RPMI7951 (cell line): ENCODE measurements around the gene SLC4A8. TPM values are rescaled to one million over a fixed set of nuclear protein-coding genes. Genes with fewer than 3 reads are reported as not detected.
A peak's percentile ranks its signal among the peaks of the same experiment; 100 is the strongest.

Experiments used
- DNase-seq: peaks from one replicate; pipeline ENCODE4 v3.0.0-alpha.2; 2012; ENCODE audit warnings: low read depth
- total RNA-seq: library from RNA; depleted of rRNA; stranded (reverse); fragments of >200 nt; shearing (Covaris generic); gene quantifications from 2 replicates; pipeline ENCODE4 v1.2.3, GENCODE V29; 2014; rRNA removed

Gene SLC4A8
- total RNA-seq = 0.78 and 0.96 TPM in 2 replicates

DNA sequence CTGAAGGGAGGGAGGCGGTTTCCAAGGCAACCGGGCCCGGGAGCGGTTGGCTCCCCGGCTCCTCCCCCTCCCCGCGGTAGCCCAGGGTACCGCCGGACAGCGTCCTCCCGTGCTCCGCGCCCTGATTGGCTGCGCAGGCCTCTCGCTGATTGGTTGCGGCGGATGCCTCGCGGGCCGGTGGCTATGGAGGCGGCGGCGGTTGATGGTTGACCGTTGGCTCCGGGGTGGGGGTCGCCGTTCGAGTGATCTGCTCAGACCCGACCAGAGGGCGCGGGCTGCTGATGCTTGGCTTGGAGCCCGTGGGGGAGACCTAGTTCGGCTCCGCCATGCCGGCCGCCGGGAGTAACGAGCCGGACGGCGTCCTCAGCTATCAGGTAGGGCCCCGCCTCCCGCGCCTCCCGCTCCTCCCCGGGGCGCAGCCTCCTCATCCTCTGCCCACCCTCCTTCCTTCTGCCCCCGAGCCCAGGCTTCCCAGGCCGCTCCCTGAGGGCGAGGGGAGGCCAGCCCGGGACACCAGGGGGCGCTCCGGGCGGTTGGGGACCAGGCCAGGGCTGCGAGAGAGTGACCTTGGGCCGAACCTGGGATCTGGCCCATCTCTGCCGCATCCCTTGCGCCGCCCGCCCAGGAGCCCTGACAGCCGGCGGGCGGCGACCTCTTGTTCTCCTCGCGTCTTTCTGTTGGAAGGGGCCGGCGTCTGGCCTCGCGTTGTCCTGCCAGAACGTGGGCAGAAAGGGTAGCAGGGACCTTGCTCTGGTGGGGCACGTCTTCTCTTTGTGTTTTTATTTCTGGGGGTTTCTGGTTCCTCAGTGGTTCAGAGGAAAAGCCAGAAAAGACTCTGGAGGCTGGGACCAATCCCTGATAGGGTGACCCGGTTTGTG, at the start of gene SLC4A8:
TSS of gene SLC4A8 (plus strand) at position 170 of the 878 bp plus-strand sequence. CDS start at position 327, 157 bp downstream.
- DNase-seq = peak; percentile 81

DNA sequence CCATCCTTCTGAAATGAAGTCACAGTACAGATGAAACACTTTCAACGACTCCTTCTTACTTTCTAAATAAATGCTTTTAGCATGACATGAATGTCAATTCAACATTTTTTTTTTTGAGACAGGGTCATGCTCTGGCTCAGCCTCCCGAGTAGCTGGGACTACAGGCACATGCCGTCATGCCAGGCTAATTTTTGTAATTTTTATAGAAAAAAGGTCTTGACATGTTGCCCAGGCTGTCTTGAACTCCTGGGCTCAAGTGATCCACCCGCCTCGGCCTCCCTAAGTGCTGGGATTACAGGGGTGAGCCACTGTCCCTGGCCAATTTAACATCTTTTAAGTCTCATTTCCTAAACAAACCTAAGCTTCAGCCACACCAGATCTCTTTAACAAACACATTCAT, 49.8 kb upstream of the SLC4A8 start:
- DNase-seq = no peak

DNA sequence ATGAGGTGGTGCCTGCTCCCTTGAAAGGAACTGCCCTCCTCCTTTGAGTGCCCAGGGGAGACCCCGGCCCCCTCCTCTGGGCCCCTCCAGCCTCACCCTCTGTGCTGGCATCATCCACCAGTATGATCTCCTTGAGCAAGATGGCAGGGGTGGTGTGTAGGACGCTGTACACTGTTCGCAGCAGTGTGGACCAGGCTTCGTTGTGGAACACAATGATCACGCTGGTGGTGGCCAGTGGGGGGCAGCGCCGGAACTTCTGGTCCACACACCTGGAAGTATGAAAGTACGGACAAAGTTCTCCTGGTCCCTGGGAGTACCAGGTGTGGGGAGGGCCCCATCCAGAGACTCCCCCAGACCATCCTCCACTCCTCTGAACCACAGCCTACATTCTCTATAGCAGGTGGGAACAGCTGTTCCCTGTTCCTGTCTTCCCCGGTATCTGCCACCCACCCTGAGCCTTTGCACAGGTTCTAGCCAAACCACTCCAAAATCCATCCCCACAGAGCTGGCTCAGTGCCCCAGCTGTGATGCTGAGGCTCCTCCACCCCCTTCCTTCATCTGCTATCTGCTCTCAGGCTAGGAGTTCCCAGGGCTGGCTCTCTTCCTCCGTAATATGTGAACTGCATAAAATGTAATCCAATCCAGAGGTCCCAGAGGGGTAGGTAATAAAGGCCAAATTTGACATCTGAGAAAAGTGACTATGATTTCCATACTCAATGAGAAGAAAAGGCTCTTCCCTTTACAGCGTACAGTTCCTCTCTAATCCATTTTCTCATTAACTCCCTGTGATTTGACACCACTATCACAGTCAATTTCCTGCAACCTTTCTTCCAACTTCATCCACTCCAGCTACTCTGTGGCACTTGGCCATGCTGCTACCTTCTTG, 47.3 kb upstream of the SLC4A8 start:
- DNase-seq = no peak

DNA sequence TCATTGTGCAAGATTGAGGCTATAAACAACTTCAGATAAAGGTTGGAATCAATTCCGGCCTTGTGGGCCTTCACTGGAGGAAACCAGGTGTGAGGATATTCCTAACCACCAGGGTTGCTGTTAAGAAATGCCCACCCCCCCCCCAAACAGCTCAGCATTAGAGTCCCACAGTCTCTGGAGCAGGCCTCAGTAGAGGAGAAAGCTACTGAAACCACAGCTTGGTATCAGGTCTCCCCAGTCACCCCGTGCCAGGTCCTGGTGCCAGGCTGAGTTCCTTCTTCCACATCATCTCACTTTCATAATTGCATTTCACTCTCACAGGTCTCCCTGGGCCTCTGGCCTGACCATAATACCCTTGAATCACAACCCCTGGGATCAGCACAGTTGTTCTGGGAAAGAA, 45.9 kb upstream of the SLC4A8 start:
- DNase-seq = no peak

DNA sequence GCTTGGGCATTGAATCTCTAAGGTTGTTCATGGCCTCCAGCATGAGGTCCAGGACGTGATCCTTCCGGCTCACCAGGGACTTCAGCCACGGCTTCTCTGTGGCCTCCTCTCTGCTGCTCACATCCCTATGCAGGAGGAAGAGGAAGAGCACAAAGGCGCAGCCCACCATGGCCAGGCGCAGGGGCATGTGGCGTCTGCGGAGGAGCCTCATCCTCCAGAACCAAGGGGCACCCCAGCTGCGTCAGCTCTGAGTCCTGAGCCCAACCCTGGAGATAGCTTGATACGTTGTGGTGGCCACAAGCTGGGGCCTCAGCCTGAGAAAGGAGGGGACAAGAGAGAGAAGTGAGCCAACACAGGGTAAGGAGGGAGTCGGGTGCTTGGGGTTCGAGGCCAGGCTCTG, 45.1 kb upstream of the SLC4A8 start:
- DNase-seq = no peak

DNA sequence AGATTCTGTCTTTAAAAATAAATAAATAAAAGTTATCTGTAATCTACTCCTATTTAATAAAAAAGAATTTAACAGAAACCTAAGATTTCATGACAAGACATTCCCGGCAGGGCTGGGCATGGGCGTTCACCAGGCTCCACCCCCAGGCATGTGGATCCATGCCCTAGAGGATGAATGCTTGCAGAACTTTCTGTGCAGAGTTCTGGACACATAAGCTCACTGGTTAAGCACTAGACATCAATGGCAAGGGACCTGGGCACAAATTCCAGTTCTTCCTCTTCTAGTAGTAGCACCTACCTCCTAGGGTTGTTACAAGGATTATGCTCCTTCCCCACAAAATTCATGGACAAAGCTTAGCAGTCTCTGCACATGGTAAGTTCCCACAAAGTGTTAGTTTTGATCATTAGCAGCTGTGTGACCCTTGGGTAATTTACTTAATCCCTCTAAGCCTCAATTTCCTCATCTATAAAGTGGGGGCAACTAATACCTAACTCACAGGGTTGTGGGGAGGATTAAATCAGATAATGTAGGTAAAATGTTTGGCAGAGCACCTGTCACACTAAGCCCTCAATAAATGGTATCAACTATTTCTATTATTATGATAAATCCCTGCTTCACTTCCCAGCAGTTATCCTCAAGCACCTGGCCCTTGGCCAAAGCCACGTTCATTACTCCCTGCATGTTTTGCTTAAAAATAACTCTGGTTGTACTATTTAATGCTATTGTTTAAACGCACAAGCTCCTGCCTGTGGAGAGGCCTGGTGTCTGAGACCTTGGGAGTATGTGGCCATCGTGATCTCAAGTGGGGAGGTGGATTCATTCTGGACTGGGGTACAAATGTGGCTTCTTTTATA, 43.2 kb upstream of the SLC4A8 start:
- DNase-seq = peak; percentile 8

DNA sequence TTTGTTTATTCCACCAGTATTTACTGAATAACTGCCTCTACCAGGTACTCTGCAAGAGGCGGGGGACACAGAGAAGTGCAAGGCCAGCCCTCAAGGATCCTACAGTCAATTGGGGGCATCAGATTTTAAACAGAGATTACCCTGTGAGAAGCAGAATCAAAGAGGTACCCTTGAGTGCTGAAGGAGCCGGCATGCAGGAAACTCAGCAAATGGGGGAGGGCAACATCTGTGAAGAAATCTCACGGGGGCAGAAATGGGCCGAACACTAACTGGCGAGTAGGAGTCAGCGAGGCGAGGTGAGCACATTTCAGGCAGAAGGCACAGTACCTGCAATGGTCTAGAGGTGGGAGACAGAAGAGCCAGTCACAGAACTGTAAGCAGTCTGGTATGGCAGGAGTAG, 42.5 kb upstream of the SLC4A8 start:
- DNase-seq = no peak

DNA sequence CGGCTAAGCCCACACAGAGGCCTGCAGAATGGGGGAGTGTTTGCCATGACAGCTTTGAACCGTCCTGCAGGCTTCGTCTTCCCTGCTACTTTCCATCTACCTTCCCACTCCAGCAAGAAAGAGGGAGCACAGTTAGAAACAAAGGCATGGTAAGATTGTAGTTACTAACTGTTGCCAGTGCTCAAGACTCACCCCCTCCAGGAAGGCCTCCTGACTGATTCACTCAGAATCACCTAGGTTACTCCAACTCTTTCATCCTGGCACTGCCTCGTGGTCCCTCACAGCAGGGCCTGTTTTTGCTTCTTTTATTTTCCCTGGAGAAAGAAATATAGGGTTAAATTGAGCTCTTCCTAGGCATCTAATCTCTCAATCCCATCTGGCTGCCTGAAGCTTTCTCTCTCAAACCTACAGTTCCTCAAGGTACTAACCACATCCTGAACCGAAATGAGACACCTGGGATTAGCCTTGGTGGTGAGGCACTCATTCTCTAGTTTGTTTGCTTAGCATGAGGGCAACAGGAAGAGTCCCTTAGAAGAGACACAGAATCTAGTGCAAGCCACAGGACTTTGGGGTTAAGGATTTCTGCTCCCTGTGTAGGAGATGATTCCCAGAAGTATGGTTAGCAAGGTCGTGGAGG, 41.2 kb upstream of the SLC4A8 start:
- DNase-seq = peak; percentile 6

DNA sequence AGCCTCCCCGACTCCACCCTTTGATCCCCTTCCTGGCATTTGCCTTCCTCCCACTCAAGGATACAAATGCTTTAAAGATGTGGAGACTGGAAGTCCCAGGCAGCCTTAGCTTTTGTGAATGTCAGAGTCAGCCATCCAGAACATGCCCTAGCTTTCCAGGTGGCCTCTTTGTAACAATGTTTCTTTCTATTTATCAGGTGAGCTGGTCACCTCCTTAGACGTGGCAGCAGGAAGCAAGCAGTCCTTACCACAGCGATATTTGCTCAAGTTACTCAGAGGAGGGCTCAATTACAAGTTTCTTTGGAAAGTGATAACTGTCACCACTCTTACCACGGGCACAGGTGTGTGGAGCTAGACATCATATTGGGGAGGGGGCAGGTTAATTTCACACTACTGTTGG, 38.3 kb upstream of the SLC4A8 start:
- DNase-seq = no peak

DNA sequence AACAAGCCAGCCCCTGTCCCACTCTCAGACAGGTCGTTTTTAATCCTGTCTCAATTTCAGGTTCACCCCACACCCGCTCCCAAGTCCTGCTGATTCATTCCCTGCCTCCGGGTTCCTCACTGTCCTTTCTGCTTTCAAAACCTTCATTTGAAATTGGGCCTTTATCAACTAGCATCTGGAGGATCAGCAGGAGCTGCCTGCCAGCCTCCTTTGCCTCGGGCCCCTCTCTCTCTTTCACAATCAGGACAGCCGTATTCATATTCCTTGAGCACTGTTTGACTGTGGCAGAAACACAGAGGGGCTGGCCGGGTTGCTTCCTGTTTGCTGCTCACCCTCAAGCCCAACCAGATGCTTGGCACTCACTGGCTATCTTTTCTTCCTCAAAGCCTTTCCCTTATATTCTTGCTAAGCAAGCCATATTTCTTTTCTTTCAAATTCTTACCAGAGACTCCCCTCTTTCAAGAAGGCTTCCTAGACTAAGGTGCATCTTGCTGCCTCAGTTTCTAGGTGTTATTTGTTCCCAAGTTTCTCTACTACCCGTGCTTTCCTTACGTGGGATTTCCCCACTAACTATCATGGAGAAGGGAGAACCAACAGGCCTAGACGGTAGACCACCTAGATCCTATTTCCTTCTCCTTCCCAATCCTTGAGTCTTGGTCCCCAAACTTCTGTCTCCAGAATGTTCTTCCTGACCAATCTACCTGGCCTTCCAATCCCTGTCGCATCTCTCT, 36.4 kb upstream of the SLC4A8 start:
- peak; percentile 93 for DNase-seq

DNA sequence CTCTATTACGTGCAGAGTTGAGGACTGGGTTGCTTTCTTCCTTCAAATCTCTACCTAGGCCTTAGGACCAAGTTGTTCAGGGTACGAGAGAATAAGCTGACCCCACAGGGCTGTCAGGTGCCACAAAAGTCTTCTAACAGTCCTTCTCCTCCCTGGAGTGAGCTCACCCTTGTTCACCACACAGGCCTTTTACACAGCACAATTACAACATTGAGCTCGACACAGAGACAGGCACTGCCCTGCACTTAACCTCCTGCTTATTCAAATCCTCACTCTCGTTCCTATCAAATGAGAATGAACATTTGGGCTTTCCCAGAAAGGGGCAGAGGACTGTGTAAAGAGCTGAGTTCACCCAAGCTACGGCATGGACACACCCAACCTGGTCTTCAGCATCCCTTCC, 35.8 kb upstream of the SLC4A8 start:
- no peak for DNase-seq

DNA sequence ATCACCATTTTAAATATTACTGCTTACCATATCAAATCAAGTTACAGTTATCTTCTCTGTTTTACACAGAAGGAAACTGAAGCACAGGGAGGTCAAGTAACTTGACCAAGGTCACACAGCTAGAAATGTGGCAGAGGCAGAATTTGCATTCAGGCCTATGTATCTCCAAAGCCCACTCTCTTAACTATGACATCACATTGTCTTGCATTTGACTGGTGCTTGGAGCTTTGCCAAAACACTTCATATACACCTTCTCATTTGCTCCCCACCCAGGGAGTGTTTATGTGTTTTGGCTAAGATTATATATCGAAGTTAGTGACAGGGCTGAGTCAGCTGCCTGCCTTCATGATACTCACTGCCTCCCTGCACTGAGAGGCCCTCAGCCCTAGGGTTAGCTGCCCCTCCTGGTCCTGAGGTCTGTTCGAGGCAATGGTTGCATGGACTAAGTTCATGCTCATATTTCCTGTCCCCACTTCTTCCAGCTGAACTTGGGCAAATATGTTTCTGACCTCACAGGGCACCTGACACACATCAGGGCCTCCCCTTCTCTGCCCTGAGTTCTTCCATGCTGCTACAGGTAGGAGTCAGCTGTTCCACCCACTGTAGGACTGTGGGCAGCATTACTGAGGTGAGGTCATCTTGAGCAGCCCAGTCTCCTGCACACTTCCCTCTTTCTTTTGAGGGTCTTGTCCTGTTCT, 35.2 kb upstream of the SLC4A8 start:
- DNase-seq = peak; percentile 19

DNA sequence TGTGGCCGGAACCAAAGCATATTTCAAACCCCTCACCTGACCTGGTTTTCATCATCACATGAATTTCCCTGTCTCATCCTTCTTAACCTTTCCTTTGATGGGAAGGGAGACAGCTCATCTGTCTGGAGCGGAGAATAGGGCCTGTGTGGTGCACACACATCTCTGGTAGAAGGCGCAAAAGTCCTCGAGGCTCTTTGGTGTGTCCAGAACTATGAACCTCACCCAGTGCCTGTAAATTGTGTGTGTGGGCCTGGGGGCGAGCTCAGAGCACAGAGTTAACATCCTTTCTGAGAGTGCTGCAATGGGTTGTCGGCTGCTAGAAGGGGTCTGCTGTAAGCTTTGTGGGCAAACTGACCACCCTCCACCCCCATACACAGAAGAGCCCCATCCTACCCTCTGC, 34.2 kb upstream of the SLC4A8 start:
- no peak for DNase-seq

DNA sequence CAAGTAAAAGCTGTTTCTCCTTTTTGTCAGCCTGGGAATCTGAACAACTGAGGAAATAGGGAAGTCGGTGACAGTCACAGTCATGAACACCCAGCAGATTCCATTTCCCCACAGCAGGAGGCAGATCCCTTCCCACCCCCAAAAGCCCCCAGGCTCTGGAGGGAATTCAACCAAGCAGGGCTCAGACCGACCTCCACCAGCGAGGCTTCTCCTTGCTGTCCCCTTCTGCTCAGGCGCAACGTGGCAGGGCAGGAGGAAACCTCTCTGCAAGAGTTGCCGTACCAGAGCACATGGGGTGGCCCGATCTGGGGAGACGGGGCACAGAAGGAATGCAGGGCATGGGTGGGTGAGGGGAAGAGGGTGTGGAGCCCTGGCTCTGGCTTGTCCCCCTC, 33.7 kb upstream of the SLC4A8 start:
- DNase-seq = peak; percentile 11

DNA sequence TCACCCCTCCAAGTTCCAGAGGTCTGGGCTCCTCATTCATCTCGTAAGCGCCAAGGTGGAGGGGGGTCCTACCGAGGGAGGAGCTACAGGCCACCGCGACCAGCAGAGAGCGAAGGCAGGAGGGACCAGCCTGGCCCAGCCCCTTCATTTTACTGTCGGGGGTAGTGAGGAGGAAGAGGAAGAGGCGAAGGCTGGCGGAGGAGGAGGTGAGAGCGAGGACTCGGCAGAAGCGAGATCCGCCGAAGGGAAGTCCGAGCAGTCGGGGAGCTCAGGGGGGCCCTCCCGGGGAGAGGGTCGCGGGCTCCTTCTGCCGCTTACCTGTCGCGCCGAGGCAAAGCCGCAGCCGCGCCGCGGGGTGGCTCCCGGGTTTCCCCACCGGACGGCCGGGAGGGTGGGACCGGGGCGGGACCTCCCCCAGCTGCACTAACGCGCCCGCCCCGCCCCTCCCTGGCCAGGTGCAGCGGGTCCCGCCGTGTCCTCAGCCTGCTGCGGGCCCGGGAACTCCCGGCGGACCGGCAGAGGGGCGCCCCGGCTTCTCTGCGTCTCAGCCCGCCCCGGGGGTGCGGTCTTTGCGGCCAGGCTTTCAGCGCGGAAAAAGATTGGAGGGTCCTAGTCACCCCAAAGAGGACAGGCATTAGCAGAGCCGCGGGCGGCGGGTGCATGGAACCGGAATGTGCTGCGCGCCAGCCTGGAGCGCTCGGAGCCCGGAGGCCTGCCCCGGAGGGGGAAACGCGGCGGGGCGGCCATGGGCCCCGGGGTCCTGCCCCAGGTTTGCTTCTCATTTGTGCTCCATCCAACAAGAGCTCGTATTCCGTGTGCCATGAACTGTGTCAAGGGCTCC, 33.1 kb upstream of the SLC4A8 start, which contains the start of gene GALNT6:
TSS of gene GALNT6 (minus strand) at position 124 of the 841 bp plus-strand sequence. CDS start 11,625 bp downstream, outside the sequence.
- DNase-seq = peak; percentile 11

DNA sequence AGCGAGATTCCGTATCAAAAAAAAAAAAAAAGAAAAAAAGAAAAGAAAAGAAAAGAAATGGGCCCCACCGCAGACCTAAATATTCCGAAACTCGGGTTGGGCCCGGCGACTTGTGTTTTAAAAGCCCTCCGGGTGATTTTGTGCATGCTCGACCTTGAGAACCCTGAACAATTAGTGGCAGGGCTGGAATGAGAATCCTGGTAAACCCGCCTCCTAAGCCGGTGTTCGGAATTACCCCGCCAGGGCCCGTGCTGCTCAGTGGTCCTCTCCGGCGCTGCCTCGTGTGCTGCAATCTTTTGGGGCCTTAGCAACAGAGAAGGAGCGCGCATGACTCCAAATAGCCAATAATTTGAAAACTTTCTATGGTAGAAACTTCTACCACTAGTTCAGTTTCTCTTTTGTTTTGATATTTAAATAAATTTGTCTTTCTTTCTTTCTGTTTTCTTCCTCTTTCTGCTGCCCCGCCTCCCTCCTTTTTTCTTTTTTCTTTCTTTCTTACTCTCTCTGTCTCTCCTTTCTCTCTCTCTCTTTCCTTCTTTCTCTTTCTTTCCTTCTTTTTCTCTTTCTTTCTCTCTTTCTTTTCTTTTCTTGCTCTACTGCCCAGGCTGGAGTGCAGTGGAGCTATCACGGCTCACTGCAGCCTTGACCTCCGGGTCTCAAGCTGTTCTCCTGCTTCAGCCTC, 31.9 kb upstream of the SLC4A8 start:
- peak; percentile 78 for DNase-seq

DNA sequence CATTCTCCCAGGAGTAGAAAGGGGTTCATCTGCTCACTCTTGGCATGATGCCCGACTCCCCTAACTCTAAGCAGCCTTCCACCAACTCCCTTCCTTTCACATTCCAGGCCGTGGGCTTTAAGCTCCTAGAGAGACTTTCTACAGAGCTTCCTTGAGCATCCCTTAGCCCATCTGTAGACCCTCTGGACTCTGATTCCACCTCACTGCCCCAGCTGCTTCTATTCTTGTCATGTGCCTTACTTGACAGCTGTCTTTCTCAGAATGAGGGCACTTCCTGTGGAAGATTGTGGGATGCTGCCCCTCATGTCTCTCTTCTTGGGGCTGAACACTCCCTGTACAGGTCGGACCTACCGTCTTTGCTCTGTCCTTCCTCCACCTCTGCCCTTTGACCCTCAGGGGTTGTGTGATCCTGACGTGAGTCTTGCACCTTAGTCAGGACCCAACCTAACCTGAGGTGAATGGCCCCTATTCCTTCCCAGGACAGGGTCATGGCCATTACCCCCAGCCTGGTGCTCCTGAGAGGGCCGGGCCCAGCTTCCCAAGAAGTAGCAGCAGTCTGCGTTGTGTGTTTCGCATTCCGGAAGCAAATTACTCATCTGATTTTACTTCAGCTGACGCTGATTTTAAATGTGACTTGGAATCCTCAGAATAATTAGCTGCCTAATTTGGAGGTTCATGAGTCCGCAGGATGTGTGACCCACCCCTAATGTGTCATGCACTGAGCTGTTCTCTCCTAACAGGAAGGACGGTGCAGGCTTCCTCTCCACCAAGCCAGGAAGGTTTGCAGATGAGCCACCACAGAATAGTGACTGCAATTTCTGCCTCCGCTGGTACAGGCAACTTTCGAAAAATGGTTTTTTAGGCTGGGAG, 30.7 kb upstream of the SLC4A8 start:
- peak; percentile 93 for DNase-seq
